AG09319 (cell line): ENCODE measurements around the gene APC.
"Not testable (repeated sequence)": the region's sequence is repeated elsewhere in the genome, so short reads cannot be mapped to it uniquely, and the experiment has no call there.

Source experiments
- DNase-seq: peaks from one replicate; pipeline ENCODE4 v3.0.0-alpha.2; 2010; ENCODE audit warnings: low read depth; ENCODE audit errors: extremely low read depth
- CTCF ChIP-seq: IDR thresholded peaks from 2 replicates; pipeline ENCODE4 v1.5.1; 2011; ENCODE audit warnings: low read depth, mild to moderate bottlenecking, inconsistent platforms, low read length, moderate library complexity

APC gene

GRCh38 chr5:112876362-112876761 lies 138.7 kb downstream of the APC start:
- no peak for TF ChIP-seq CTCF

GRCh38 chr5:112878101-112878500 lies 140.4 kb downstream of the APC start:
- no peak for TF ChIP-seq CTCF
- DNase-seq = no peak

More at GRCh38 chr5:112876362-112876761, 138.7 kb downstream of the APC start:
- DNase-seq = no peak

GRCh38 chr5:112878760-112879159 lies 141.1 kb downstream of the APC start:
- DNase-seq = no peak
- no peak for TF ChIP-seq CTCF

- no peak for DNase-seq
- no peak for TF ChIP-seq CTCF
These were observed 142.7 kb downstream of the APC start for GRCh38 chr5:112880219-112880964.

GRCh38 chr5:112883192-112883591 lies 145.5 kb downstream of the APC start:
- no peak for TF ChIP-seq CTCF
- no peak for DNase-seq

GRCh38 chr5:112885001-112885400 lies 147.3 kb downstream of the APC start:
- TF ChIP-seq CTCF = no peak
- DNase-seq = no peak

GRCh38 chr5:112886975-112887374 lies 149.3 kb downstream of the APC start:
- no peak for TF ChIP-seq CTCF

GRCh38 chr5:112892066-112892465 lies 154.4 kb downstream of the APC start:
- not testable (repeated sequence) for DNase-seq

More at GRCh38 chr5:112886975-112887374, 149.3 kb downstream of the APC start:
- DNase-seq = no peak
